HG02840 (cell line): ENCODE results near the gene ZSWIM1.
A peak's percentile ranks its signal among the peaks of the same experiment; 100 is the strongest.
"Not testable (repeated sequence)": the region's sequence is repeated elsewhere in the genome, so short reads cannot be mapped to it uniquely, and the experiment has no call there.

ENCODE experiments used
- ATAC-seq: cut with Tn5 transposase; IDR thresholded peaks from one replicate; pipeline ENCODE4 v1.9.1; 2021; ENCODE audit warnings: mild to moderate bottlenecking, moderate library complexity, moderate number of reproducible peaks; ENCODE audit not compliant: unreplicated experiment, low FRiP score

Gene ZSWIM1

DNA sequence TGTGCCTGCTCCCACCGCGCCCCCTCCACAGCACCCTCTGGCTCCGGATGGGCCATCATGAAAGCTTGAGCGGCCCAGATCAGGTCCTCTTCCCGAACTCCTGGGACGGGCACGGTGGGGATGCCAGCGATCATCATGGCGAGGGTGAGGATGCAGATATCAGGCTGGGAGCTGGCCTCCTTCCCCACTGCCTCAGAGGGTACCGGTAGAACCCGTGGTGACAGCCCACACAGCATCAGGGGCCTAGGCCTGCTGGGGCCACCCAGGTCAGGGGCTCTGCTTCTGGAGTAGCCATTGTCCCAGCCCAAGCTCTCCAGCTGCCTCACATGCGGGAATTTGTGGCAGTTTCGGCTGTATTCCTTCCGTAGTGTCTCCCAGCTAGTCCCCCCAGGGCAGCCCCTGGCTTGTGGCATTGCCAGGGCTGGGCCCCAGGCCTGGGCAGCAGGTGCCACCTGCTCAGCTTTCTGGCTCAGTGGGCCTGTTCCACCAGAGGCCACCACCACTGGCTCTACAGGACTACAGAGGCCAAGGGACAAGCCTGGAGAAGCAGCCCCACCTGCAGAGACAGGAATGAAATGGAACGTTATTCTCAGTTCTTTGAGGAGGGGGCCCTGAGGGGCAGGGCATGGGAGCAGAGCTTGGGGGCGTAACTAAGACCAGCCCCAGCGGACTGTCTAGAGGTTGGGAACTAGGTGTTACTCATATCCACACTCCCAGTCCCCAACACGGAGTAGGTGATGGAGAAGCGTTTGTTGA is 5.7 kb downstream of the ZSWIM1 start:
- no peak for ATAC-seq

GRCh38 chr20:45887346-45887715 is 6.3 kb downstream of the ZSWIM1 start, which contains the start of gene SPATA25:
SPATA25 (minus strand) TSS chr20:45887622; CDS start chr20:45887590, 32 bp downstream.
- no peak for ATAC-seq

GRCh38 chr20:45888681-45889080 is 7.7 kb downstream of the ZSWIM1 start:
- ATAC-seq: no peak

DNA sequence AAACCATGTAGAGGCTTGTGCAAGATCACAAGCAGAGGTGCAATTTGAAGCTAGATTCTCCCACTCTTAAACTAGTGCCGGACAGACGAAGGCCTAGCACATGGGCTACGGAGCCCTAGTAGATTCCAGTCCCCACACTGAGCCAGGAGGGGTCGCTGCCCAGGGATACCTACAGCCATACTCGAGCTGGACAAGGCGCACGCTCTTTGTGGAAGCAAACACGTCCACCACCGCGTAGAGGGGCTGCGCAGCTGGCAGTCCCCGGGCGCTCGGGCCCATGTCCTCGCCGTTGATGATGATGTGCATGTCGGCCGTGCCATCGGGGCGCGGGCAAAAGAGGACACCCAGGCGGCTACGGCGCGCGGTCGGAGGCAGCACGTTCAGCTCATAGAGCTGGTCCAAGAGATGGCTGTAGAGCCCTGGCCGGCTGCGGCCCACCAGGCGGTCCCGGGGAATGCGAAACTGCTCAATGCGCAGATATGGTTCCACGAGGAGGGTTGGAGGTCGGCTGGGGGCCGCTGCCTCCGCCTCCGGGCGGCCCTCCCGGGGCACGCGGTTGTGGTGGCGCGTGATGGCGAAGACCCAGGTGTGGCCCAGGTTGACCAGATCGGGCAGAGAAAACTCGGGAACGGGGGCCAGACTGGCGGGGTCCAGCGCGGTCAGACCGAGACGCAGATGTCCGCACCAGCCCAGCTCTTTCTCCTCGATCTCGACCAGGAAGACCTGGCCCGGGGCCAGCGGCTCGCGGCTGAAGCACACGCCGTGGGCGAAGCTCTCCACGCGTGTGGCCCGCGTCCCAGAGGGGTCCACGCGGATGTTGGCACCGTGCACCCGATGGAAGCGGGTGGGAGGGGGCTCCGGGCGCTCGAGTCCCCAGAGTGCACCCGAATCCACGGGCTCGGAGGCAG is 9.3 kb downstream of the ZSWIM1 start:
- ATAC-seq: peak; percentile 13

GRCh38 chr20:45890985-45891983 is 10.3 kb downstream of the ZSWIM1 start, which contains the start of the genes CTSA and NEURL2:
CTSA (plus strand) TSS chr20:45891335; CDS start chr20:45891569, 234 bp downstream.
NEURL2 (minus strand) TSS chr20:45891208; CDS start chr20:45890991, 217 bp downstream.
- peak; percentile 79 for ATAC-seq

DNA sequence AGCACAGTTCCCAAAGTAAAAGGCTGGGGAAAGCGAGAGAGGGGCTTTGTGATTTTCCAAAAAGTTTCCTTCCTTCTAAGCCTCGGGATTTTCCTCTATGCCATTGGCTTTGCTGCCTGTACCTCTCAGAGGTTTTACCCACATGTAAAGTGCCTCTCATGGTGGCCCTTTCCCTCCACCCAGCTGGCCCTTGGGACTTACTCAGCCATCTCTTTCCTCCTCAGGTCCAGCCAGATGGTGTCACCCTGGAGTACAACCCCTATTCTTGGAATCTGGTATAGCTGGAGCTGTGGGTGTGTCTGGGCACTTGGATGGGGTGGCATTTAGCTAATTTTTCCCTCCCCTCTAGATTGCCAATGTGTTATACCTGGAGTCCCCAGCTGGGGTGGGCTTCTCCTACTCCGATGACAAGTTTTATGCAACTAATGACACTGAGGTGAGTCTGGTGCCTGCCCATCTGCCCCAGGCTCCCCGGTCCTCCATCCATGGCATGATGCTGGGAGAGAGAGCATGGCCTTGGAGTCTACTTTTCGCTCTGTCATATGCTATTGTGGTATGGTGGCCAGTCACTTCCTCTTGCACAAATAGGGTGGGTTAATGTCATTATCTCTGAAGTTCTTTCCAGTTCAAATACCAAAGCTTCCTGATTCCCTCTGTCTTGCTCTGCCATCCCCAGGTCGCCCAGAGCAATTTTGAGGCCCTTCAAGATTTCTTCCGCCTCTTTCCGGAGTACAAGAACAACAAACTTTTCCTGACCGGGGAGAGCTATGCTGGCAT is 11.2 kb downstream of the ZSWIM1 start:
- no peak for ATAC-seq

GRCh38 chr20:45892828-45893500 is 11.9 kb downstream of the ZSWIM1 start:
- ATAC-seq: no peak

DNA sequence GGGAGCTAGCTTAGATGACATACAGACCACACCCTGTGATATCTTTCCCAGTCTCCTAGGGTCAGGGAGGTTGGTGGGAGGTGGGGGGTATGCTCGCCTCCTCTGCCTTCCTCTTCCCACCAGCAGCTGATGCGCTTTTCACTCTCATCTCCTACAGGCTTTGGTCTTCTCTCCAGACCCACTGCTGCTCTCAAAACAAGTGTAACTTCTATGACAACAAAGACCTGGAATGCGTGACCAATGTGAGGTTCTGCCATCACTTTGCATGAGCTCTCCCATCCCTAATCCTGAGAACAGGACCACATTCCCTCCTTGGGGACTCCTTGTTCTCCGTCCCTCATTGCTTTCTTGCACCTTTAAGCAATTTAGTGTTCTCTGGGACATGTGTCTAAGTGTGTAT is 12.8 kb downstream of the ZSWIM1 start:
- ATAC-seq: no peak

DNA sequence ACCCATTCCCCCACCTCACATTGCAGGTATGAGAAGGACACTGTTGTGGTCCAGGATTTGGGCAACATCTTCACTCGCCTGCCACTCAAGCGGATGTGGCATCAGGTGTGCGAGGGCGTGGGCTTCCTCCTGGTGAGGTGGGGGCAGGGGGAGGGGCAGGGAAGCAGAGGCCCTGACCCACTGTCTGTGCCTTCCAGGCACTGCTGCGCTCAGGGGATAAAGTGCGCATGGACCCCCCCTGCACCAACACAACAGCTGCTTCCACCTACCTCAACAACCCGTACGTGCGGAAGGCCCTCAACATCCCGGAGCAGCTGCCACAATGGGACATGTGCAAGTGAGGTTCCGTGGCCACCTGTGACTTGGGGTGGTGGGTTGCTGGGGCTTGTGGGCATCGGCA is 13.8 kb downstream of the ZSWIM1 start:
- no peak for ATAC-seq

- no peak for ATAC-seq
Measured at GRCh38 chr20:45896641-45897161, 15.7 kb downstream of the ZSWIM1 start.

DNA sequence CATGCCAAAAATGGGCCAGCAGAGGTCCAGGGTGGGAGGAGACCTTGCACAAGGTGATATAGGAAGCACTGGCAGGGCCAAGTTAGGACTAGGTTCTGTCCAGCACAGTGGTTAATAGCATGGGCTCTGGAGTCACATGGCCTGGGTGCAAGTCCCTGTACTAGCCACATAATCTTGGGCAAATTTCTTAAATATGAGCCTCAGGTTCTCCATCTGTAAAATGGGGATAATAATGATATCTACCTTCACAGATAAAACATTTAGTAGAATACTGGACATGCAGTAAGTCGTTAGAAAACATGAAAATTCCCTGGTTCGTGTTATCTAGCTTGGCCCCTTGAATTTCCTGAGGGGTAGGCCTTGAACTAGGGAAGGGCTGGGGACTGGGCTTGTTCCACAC is 16.3 kb downstream of the ZSWIM1 start:
- ATAC-seq: no peak

- ATAC-seq: no peak
Measured at GRCh38 chr20:45897692-45898091, 16.7 kb downstream of the ZSWIM1 start.

GRCh38 chr20:45898285-45898684 is 17.3 kb downstream of the ZSWIM1 start:
- no peak for ATAC-seq

DNA sequence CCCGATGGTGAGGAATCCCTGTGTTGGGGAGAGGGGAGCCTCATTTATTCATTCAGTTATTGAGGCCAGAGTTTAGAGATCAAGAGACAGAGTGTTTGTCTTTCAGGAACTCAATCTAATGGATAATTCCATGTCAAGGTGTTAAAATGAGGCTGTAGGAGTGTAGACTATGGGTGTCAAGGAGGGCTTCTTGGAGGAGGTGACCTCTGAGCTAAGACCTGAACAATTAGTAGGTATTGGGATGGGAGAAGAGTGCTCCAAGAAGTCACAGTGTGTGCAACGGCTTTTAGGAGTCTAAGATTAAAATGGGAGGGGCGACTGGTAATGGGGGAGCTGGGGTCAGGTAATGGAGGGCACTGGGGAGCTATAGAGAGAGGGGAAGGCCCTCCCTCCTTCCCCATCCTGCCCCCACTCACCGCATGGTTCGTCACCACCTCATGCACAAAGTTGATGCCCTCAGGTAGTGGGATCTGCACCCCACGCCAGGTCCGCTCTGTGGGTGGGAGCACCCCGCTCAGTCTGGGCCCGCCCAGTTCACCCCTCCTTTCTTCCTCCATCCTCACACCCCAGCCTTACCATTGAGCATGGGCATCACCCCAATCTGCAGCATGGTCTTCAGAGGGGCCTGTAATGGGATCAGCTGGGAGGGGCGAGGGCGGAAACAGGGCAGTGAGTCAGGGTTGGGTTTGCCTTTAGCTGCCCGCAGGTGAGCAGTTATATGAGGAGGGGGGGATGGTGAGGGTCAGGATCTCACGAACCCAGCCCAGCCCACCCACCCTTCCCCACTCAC is 18.2 kb downstream of the ZSWIM1 start:
- ATAC-seq: no peak

- not testable (repeated sequence) for ATAC-seq
Measured at GRCh38 chr20:45901332-45901731, 20.3 kb downstream of the ZSWIM1 start.

GRCh38 chr20:45902199-45902701 is 21.2 kb downstream of the ZSWIM1 start:
- no peak for ATAC-seq
